Fibroblast of lung (primary cell): ENCODE results near the gene SLC17A9. TPM values are rescaled to one million over a fixed set of nuclear protein-coding genes. Genes with fewer than 3 reads are reported as not detected.

Experiments used
- DNase-seq, 2 donors: peaks; one replicate each; pipeline versions ENCODE4 v3.0.0 to v3.0.0-alpha.2; 2010; ENCODE audit warnings: low read depth in 2 of 2
- H2AFZ ChIP-seq: 2 replicates; pipeline ENCODE4 v1.5.1; 2012; ENCODE audit warnings: low read length, control low read depth, inconsistent platforms
- H3K27ac ChIP-seq: 2 replicates; pipeline ENCODE4 v1.5.1; 2011; ENCODE audit warnings: low read length, control low read depth; ENCODE audit not compliant: insufficient read depth
- H3K27me3 ChIP-seq: 2 replicates; pipeline ENCODE4 v1.5.1; 2011; ENCODE audit warnings: mild to moderate bottlenecking, low read length; ENCODE audit not compliant: control insufficient read depth, insufficient read depth
- H3K36me3 ChIP-seq: 2 replicates; pipeline ENCODE4 v1.5.1; 2011; ENCODE audit warnings: low read length; ENCODE audit not compliant: control insufficient read depth, insufficient read depth
- H3K4me1 ChIP-seq: 2 replicates; pipeline ENCODE4 v1.5.1; 2011; ENCODE audit warnings: low read length; ENCODE audit not compliant: control insufficient read depth, insufficient read depth; ENCODE audit errors: extremely low read depth
- H3K4me2 ChIP-seq: 2 replicates; pipeline ENCODE4 v1.5.1; 2011; ENCODE audit warnings: low read length, control low read depth; ENCODE audit not compliant: insufficient read depth; ENCODE audit errors: extremely low read depth
- H3K4me3 ChIP-seq, 4 experiments: fragments of 200-600 bp in 1 of 4; sonication (generic) in 1 of 4; replicated peaks in 1 of 4; 2 replicates each; pipeline ENCODE4 v1.5.1; 2011 to 2016; ENCODE audit warnings: low read length in 4 of 4, low read depth in 3 of 4, mild to moderate bottlenecking in 3 of 4, control low read depth in 2 of 4, inconsistent platforms in 1 of 4, mixed read lengths in 1 of 4; ENCODE audit not compliant: insufficient read depth in 1 of 4; ENCODE audit errors: control extremely low read depth in 1 of 4
- H3K79me2 ChIP-seq: 2 replicates; pipeline ENCODE4 v1.5.1; 2012; ENCODE audit warnings: mild to moderate bottlenecking, low read length, inconsistent platforms; ENCODE audit not compliant: control insufficient read depth, insufficient read depth
- H3K9ac ChIP-seq: 2 replicates; pipeline ENCODE4 v1.5.1; 2011; ENCODE audit warnings: mild to moderate bottlenecking, low read length, control low read depth; ENCODE audit not compliant: insufficient read depth
- H3K9me3 ChIP-seq: 2 replicates; pipeline ENCODE4 v1.5.1; 2012; ENCODE audit warnings: low read depth, low read length; ENCODE audit not compliant: control insufficient read depth, insufficient read depth
- H4K20me1 ChIP-seq: 2 replicates; pipeline ENCODE4 v1.5.1; 2011; ENCODE audit warnings: low read length; ENCODE audit not compliant: control insufficient read depth, insufficient read depth; ENCODE audit errors: extremely low read depth
- CTCF ChIP-seq, 2 donors: IDR thresholded peaks in 1 of 2; conservative IDR thresholded peaks in 1 of 2; 1 replicate in 1 of 2; 2 replicates in 1 of 2; pipeline ENCODE4 v1.5.1; 2011 to 2012; ENCODE audit warnings: low read length in 2 of 2, control low read depth in 1 of 2, inconsistent platforms in 1 of 2, low read depth in 1 of 2, mild to moderate bottlenecking in 1 of 2
- EZH2 ChIP-seq: IDR thresholded peaks from 2 replicates; pipeline ENCODE4 v1.5.1; 2012; ENCODE audit warnings: low read length, control low read depth, mild to moderate bottlenecking; ENCODE audit errors: missing control alignments
- polyA plus RNA-seq, 2 donors: library from polyadenylated mRNA; depleted of rRNA in 1 of 2; stranded (reverse) in 1 of 2; unstranded in 1 of 2; fragments of >200 nt; gene quantifications; 2 replicates each; pipeline ENCODE4 v1.2.1, GENCODE V29; 2011 to 2012; ENCODE audit warnings: missing spikeins in 1 of 2
- total RNA-seq: library from RNA; depleted of rRNA; stranded (reverse); fragments of >200 nt; gene quantifications from 2 replicates; pipeline ENCODE4 v1.2.1, GENCODE V29; 2014

SLC17A9 gene
- total and polyA plus RNA-seq, 2 donors (not counting 1 experiment from before 2014, with no cell fraction given): 6.4 to 6.8 TPM

- no peak for DNase-seq
- Histone ChIP-seq H3K36me3 (no peaks in the 10 kb centered on the region), H3K27ac (no peak overlapping the region), H2AFZ (no peak overlapping the region), H3K9me3 (no peaks in the 10 kb centered on the region), H3K79me2 (no peaks in the 10 kb centered on the region), H3K9ac (no peak overlapping the region), H3K4me3 (no peak overlapping the region), H3K4me1 (no peaks in the 10 kb centered on the region), H3K27me3 (peaks cover 9% of the 10 kb centered on the region), H3K4me2 (no peak overlapping the region), H4K20me1 (no peaks in the 10 kb centered on the region)
- no peak for TF ChIP-seq EZH2
- TF ChIP-seq CTCF (conservative IDR thresholded peaks at IDR 0.05 in 1 of 2, IDR thresholded peaks at IDR 0.05 in 1 of 2; ENCODE audit: low read depth in 1 of 2, low read length in 2 of 2): no peak
Observed at GRCh38 chr20:62986257-62986800, 33.8 kb downstream of the SLC17A9 start.

- no peak overlapping the region for H3K9ac ChIP-seq
- TF ChIP-seq CTCF (conservative IDR thresholded peaks at IDR 0.05 in 1 of 2, IDR thresholded peaks at IDR 0.05 in 1 of 2; ENCODE audit: low read depth in 1 of 2, low read length in 2 of 2) (no peak), EZH2 (no peak)
- no peaks in the 10 kb centered on the region for H3K36me3 ChIP-seq
- H4K20me1 ChIP-seq: no peaks in the 10 kb centered on the region
- no peaks in the 10 kb centered on the region for H3K4me1 ChIP-seq
- H2AFZ ChIP-seq: no peak overlapping the region
- H3K9me3 ChIP-seq: no peaks in the 10 kb centered on the region
- H3K4me3 ChIP-seq: no peak overlapping the region
- peaks cover 9% of the 10 kb centered on the region for H3K27me3 ChIP-seq
- no peak overlapping the region for H3K4me2 ChIP-seq
- no peak overlapping the region for H3K27ac ChIP-seq
- H3K79me2 ChIP-seq: no peaks in the 10 kb centered on the region
- no peak for DNase-seq
Observed at GRCh38 chr20:62987114-62987513, 34.6 kb downstream of the SLC17A9 start.

- no peak for DNase-seq
- no peaks in the 10 kb centered on the region for H3K4me1 ChIP-seq
- H3K9me3 ChIP-seq: no peaks in the 10 kb centered on the region
- peaks cover 9% of the 10 kb centered on the region for H3K27me3 ChIP-seq
- H3K4me2 ChIP-seq: no peak overlapping the region
- no peaks in the 10 kb centered on the region for H3K79me2 ChIP-seq
- no peaks in the 10 kb centered on the region for H3K36me3 ChIP-seq
- TF ChIP-seq EZH2: no peak
- TF ChIP-seq CTCF (conservative IDR thresholded peaks at IDR 0.05 in 1 of 2, IDR thresholded peaks at IDR 0.05 in 1 of 2; ENCODE audit: low read depth in 1 of 2, low read length in 2 of 2): no peak
- H3K9ac ChIP-seq: no peak overlapping the region
- no peaks in the 10 kb centered on the region for H4K20me1 ChIP-seq
- H2AFZ ChIP-seq: no peak overlapping the region
- H3K4me3 ChIP-seq: no peak overlapping the region
- H3K27ac ChIP-seq: no peak overlapping the region
Observed at GRCh38 chr20:62989201-62989601, 36.7 kb downstream of the SLC17A9 start.
